Keratinocyte (primary cell): ENCODE measurements around the gene DCDC1. TPM values are rescaled to one million over a fixed set of nuclear protein-coding genes. Genes with fewer than 3 reads are reported as not detected.
A peak's percentile ranks its signal among the peaks of the same experiment; 100 is the strongest.

Experiments used
- DNase-seq: peaks from one replicate; pipeline ENCODE4 v3.0.0-alpha.2; 2011; ENCODE audit warnings: low read depth, missing footprints, low spot score
- FAIRE-seq: peaks from 2 replicates; lab custom pipeline; 2011; peaks lifted over from hg19 to GRCh38; lab: Jason Lieb, UNC
- H2AFZ ChIP-seq: 2 replicates; pipeline ENCODE4 v1.6.0; 2012; ENCODE audit warnings: low read length, control low read depth, inconsistent platforms; ENCODE audit not compliant: control insufficient read depth
- H3K27ac ChIP-seq: 2 replicates; pipeline ENCODE4 v1.5.1; 2011; ENCODE audit warnings: low read length; ENCODE audit not compliant: control insufficient read depth, insufficient read depth
- H3K27me3 ChIP-seq: 3 replicates; pipeline ENCODE4 v1.6.0; 2011; ENCODE audit warnings: low read length; ENCODE audit not compliant: control insufficient read depth, insufficient read depth; ENCODE audit errors: extremely low read depth
- H3K36me3 ChIP-seq, 2 experiments: 2 replicates in 1 of 2; 3 replicates in 1 of 2; pipeline ENCODE4 v1.5.1; 2011; ENCODE audit warnings: low read length in 2 of 2, mild to moderate bottlenecking in 1 of 2; ENCODE audit not compliant: control insufficient read depth in 2 of 2, insufficient read depth in 2 of 2; ENCODE audit errors: extremely low read depth in 1 of 2
- H3K4me1 ChIP-seq: 3 replicates; pipeline ENCODE4 v1.5.1; 2011; ENCODE audit warnings: low read length; ENCODE audit not compliant: control insufficient read depth, insufficient read depth; ENCODE audit errors: extremely low read depth
- H3K4me2 ChIP-seq: 3 replicates; pipeline ENCODE4 v1.6.0; 2011; ENCODE audit warnings: low read depth, low read length; ENCODE audit not compliant: control insufficient read depth, insufficient read depth; ENCODE audit errors: extremely low read depth
- H3K4me3 ChIP-seq, 3 experiments: fragments of 200-600 bp in 1 of 3; sonication (generic) in 1 of 3; 2 replicates in 2 of 3; 3 replicates in 1 of 3; pipeline ENCODE4 v1.5.1; 2011 to 2016; ENCODE audit warnings: low read length in 3 of 3, mild to moderate bottlenecking in 3 of 3, control low read depth in 2 of 3, inconsistent platforms in 1 of 3, low read depth in 1 of 3, mixed read lengths in 1 of 3, mixed run types in 1 of 3, moderate library complexity in 1 of 3; ENCODE audit not compliant: control insufficient read depth in 2 of 3, insufficient read depth in 2 of 3; ENCODE audit errors: extremely low read depth in 1 of 3
- H3K79me2 ChIP-seq: 2 replicates; pipeline ENCODE4 v1.6.0; 2012; ENCODE audit warnings: low read length; ENCODE audit not compliant: control insufficient read depth, insufficient read depth
- H3K9ac ChIP-seq: 3 replicates; pipeline ENCODE4 v1.6.0; 2011; ENCODE audit warnings: low read length; ENCODE audit not compliant: control insufficient read depth, insufficient read depth; ENCODE audit errors: extremely low read depth
- H3K9me1 ChIP-seq: 3 replicates; pipeline ENCODE4 v1.6.0; 2011; ENCODE audit warnings: low read length; ENCODE audit not compliant: control insufficient read depth, insufficient read depth; ENCODE audit errors: extremely low read depth
- H3K9me3 ChIP-seq: 2 replicates; pipeline ENCODE4 v1.5.1; 2012; ENCODE audit warnings: low read depth, low read length; ENCODE audit not compliant: control insufficient read depth
- H4K20me1 ChIP-seq: 3 replicates; pipeline ENCODE4 v1.6.0; 2011; ENCODE audit warnings: low read length; ENCODE audit not compliant: control insufficient read depth, insufficient read depth; ENCODE audit errors: extremely low read depth
- EZH2 ChIP-seq: IDR thresholded peaks from one replicate; pipeline ENCODE4 v1.6.1; 2012; ENCODE audit warnings: inconsistent platforms, mild to moderate bottlenecking, low read length, moderate library complexity
- dilution Hi-C: fragments of 300-500 bp; cut with MboI; formaldehyde crosslinking; loops from one replicate; pipeline ENCODE4 v1.7.0; 2020; ENCODE audit warnings: low sequenced_read_pairs; ENCODE audit not compliant: extremely low pct_ligation_motif_present
- polyA plus RNA-seq, 5 experiments: library from polyadenylated mRNA; depleted of rRNA in 3 of 5; stranded (reverse) in 3 of 5; stranded (forward) in 1 of 5; unstranded in 1 of 5; fragments of >200 nt; gene quantifications; 1 replicate in 1 of 5; 2 replicates in 3 of 5; 3 replicates in 1 of 5; pipeline versions ENCODE4 v1.2.1 to v1.2.3, GENCODE V29; 2011 to 2012; ENCODE audit warnings: missing spikeins in 2 of 5, low read depth in 1 of 5, low replicate concordance in 1 of 5
- TF ChIP-seq, protein P1 (sequence below), 3 experiments: IDR thresholded peaks in 1 of 3; conservative IDR thresholded peaks in 1 of 3; optimal IDR thresholded peaks in 1 of 3; 2 replicates in 2 of 3; 3 replicates in 1 of 3; pipeline versions ENCODE3 to v1.5.1; 2011; ENCODE audit warnings: low read length in 3 of 3, mild to moderate bottlenecking in 3 of 3, moderate library complexity in 2 of 3, control low read depth in 1 of 3, inconsistent platforms in 1 of 3; ENCODE audit not compliant: insufficient read depth in 2 of 3; ENCODE audit errors: extremely low read depth in 1 of 3

DCDC1 gene
- polyA plus RNA-seq, 1 donor (not counting 4 experiments of a cell fraction or from before 2014, with no cell fraction given), result 0.08 TPM

DNA sequence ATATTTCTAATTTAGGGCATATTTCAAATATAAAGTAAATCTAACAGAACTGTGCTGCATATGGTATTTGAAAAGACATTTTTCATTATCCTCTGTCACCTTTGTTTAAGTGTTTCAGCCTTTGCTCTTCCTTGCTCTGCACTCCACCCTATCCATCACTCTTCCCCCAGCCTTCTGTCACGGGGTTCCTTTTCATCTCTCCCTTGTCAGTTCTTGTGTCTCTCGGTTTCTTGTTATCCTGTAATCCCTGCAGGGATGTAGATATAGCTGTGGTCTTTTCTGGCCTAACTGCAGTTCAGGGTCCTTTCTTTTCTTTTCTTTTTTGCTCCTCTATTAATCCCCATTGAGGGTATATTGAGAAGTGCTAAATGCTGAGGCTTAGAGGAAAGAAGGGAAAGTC lies 261.9 kb downstream of the DCDC1 start:
- H3K4me2 ChIP-seq, result no peak overlapping the region
- dilution Hi-C loops, result no loop called here
- TF ChIP-seq, protein P1, sequence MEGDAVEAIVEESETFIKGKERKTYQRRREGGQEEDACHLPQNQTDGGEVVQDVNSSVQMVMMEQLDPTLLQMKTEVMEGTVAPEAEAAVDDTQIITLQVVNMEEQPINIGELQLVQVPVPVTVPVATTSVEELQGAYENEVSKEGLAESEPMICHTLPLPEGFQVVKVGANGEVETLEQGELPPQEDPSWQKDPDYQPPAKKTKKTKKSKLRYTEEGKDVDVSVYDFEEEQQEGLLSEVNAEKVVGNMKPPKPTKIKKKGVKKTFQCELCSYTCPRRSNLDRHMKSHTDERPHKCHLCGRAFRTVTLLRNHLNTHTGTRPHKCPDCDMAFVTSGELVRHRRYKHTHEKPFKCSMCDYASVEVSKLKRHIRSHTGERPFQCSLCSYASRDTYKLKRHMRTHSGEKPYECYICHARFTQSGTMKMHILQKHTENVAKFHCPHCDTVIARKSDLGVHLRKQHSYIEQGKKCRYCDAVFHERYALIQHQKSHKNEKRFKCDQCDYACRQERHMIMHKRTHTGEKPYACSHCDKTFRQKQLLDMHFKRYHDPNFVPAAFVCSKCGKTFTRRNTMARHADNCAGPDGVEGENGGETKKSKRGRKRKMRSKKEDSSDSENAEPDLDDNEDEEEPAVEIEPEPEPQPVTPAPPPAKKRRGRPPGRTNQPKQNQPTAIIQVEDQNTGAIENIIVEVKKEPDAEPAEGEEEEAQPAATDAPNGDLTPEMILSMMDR (optimal IDR thresholded peaks at IDR 0.05 in 1 of 3, IDR thresholded peaks at IDR 0.05 in 1 of 3, conservative IDR thresholded peaks at IDR 0.05 in 1 of 3; ENCODE audit: extremely low read depth in 1 of 3, insufficient read depth in 2 of 3, low read length in 3 of 3), result no peak
- TF ChIP-seq EZH2, result no peak
- no peak overlapping the region for H3K9ac ChIP-seq
- FAIRE-seq, result no peak
- no peaks in the 10 kb centered on the region for H4K20me1 ChIP-seq
- H3K9me3 ChIP-seq, result no peaks in the 10 kb centered on the region
- H3K4me3 ChIP-seq, result no peak overlapping the region
- no peak for DNase-seq
- no peaks in the 10 kb centered on the region for H3K79me2 ChIP-seq
- H3K27me3 ChIP-seq, result no peaks in the 10 kb centered on the region
- H3K27ac ChIP-seq, result no peak overlapping the region
- H3K9me1 ChIP-seq, result no peaks in the 10 kb centered on the region
- H2AFZ ChIP-seq, result no peak overlapping the region
- H3K36me3 ChIP-seq, result no peaks in the 10 kb centered on the region
- no peaks in the 10 kb centered on the region for H3K4me1 ChIP-seq

DNA sequence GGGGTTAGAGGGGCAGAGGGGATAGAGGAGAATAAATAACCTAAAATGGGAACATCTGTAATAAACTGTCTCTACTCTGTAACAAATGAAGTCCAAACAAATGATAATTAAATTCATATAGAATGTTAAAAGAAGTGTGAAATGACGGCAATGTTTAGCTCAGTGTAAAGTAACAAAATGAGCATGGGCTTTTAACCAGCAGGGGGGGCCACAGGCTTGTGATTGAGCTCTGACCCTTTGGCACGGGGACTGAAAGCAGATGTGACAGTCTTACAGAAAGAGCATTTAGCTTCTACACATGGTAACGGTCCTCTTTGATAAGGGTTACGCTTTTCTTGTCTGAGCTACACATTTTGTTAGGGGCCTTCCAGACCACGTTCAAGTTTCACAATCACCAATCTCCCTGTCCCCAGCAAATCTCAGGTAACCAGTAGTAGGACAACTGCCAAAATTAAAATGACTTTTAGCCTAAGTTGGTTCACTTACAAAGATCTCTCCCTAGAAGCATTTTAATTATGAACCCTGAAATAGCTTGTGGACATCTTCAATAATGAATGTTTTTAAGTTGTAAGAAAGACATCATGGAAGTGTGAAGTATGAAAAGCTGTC lies 262.5 kb downstream of the DCDC1 start:
- Histone ChIP-seq H3K79me2 (no peaks in the 10 kb centered on the region), H3K27me3 (no peaks in the 10 kb centered on the region), H3K4me1 (no peaks in the 10 kb centered on the region), H3K9ac (no peak overlapping the region), H3K4me3 (no peak overlapping the region), H2AFZ (no peak overlapping the region), H3K9me1 (no peaks in the 10 kb centered on the region), H4K20me1 (no peaks in the 10 kb centered on the region), H3K27ac (no peak overlapping the region), H3K9me3 (no peaks in the 10 kb centered on the region), H3K36me3 (no peaks in the 10 kb centered on the region), H3K4me2 (no peak overlapping the region)
- DNase-seq, result no peak
- TF ChIP-seq, protein P1 (optimal IDR thresholded peaks at IDR 0.05 in 1 of 3, IDR thresholded peaks at IDR 0.05 in 1 of 3, conservative IDR thresholded peaks at IDR 0.05 in 1 of 3; ENCODE audit: extremely low read depth in 1 of 3, insufficient read depth in 2 of 3, low read length in 3 of 3), result peak; percentile 72 to 82 (median 73)
- TF ChIP-seq EZH2, result no peak
- dilution Hi-C loops, result no loop called here
- FAIRE-seq, result peak; percentile 73
